Lower lobe of right lung (tissue), 2 donors: ENCODE data around the gene FBXO42. TPM values are rescaled to one million over a fixed set of nuclear protein-coding genes. Genes with fewer than 3 reads are reported as not detected.

Experiments
- ATAC-seq, 2 donors: fragments of 200-7000 bp; cut with Tn5 transposase; one replicate each; pipeline ENCODE4 v1.9.1; 2020 to 2022; ENCODE audit warnings: mild to moderate bottlenecking in 2 of 2, moderate library complexity in 2 of 2
- DNase-seq: peaks from one replicate; pipeline ENCODE4 v3.0.0-alpha.2; 2020
- H3K27ac ChIP-seq: fragments of 200-600 bp; one replicate; pipeline ENCODE4 v1.8.0; 2022
- H3K27me3 ChIP-seq: fragments of 200-600 bp; one replicate; pipeline ENCODE4 v1.8.0; 2022; ENCODE audit warnings: low read depth
- H3K36me3 ChIP-seq: fragments of 200-600 bp; one replicate; pipeline ENCODE4 v1.8.0; 2022; ENCODE audit warnings: mild to moderate bottlenecking
- H3K4me1 ChIP-seq: fragments of 200-600 bp; one replicate; pipeline ENCODE4 v1.8.0; 2022
- H3K4me3 ChIP-seq: fragments of 200-600 bp; one replicate; pipeline ENCODE4 v1.8.0; 2022; ENCODE audit warnings: mild to moderate bottlenecking
- H3K9me3 ChIP-seq: fragments of 200-600 bp; one replicate; pipeline ENCODE4 v1.8.0; 2022
- CTCF ChIP-seq: fragments of 200-600 bp; IDR thresholded peaks from one replicate; pipeline ENCODE4 v1.8.0; 2022; ENCODE audit warnings: antibody characterized with exemption, mild to moderate bottlenecking
- intact Hi-C: fragments of 100-400 bp; cut with DNase I; formaldehyde crosslinking; loops from one replicate; pipeline ENCODE4 v1.11.0; 2022
- total RNA-seq: library from RNA; stranded (reverse); fragmentation: NEBNext Ultra II Directional; extraction: Animal tissue kit (Norgen Biotek cat#: 25700); gene quantifications from one replicate; pipeline ENCODE4 v1.2.1, GENCODE V29; 2021
- donor health status: DM: no; HTN: yes; CAD: no; lungs with severe emphysema.

Gene FBXO42
- total RNA-seq, 1 donor from 2014 or later, result 21.5 TPM

GRCh38 chr1:16204634-16205333 is 147.5 kb downstream of the FBXO42 start:
- Histone ChIP-seq H3K9me3 (no peaks in the 10 kb centered on the region), H3K36me3 (peaks cover 26% of the 10 kb centered on the region), H3K27me3 (no peaks in the 10 kb centered on the region), H3K4me3 (no peak overlapping the region), H3K4me1 (peaks cover 21% of the 10 kb centered on the region), H3K27ac (no peak overlapping the region)
- peak; percentile 31 for TF ChIP-seq CTCF
- DNase-seq (no peak), ATAC-seq (no peak)
- intact Hi-C loops, result no loop called here

GRCh38 chr1:16204216-16204615 is 148.1 kb downstream of the FBXO42 start:
- ATAC-seq (no peak), DNase-seq (no peak)
- peaks cover 21% of the 10 kb centered on the region for H3K4me1 ChIP-seq
- H3K27me3 ChIP-seq, result no peaks in the 10 kb centered on the region
- intact Hi-C loops, result no loop called here
- no peak overlapping the region for H3K27ac ChIP-seq
- H3K4me3 ChIP-seq, result no peak overlapping the region
- peaks cover 26% of the 10 kb centered on the region for H3K36me3 ChIP-seq
- TF ChIP-seq CTCF, result no peak
- H3K9me3 ChIP-seq, result no peaks in the 10 kb centered on the region

- no peak overlapping the region for H3K27ac ChIP-seq
- H3K36me3 ChIP-seq, result peaks cover 27% of the 10 kb centered on the region
- H3K4me3 ChIP-seq, result no peak overlapping the region
- intact Hi-C loops, result no loop called here
- no peaks in the 10 kb centered on the region for H3K27me3 ChIP-seq
- no peak for TF ChIP-seq CTCF
- no peaks in the 10 kb centered on the region for H3K9me3 ChIP-seq
- H3K4me1 ChIP-seq, result peaks cover 21% of the 10 kb centered on the region
- DNase-seq, result no peak
- no peak for ATAC-seq
Observed at GRCh38 chr1:16203550-16203949, 148.7 kb downstream of the FBXO42 start.

GRCh38 chr1:16202281-16203210 is 149.7 kb downstream of the FBXO42 start:
- ATAC-seq, result no peak
- Histone ChIP-seq H3K4me1 (peaks cover 17% of the 10 kb centered on the region), H3K4me3 (no peak overlapping the region), H3K27ac (no peak overlapping the region), H3K36me3 (peaks cover 31% of the 10 kb centered on the region), H3K9me3 (no peaks in the 10 kb centered on the region), H3K27me3 (no peaks in the 10 kb centered on the region)
- TF ChIP-seq CTCF, result no peak
- intact Hi-C loops, result no loop called here
- no peak for DNase-seq

- TF ChIP-seq CTCF, result no peak
- H3K4me3 ChIP-seq, result no peak overlapping the region
- no peaks in the 10 kb centered on the region for H3K4me1 ChIP-seq
- no peaks in the 10 kb centered on the region for H3K27me3 ChIP-seq
- no peak for ATAC-seq
- intact Hi-C loops, result no loop called here
- H3K9me3 ChIP-seq, result no peaks in the 10 kb centered on the region
- H3K27ac ChIP-seq, result no peak overlapping the region
- DNase-seq, result no peak
- H3K36me3 ChIP-seq, result peaks cover 26% of the 10 kb centered on the region
Observed at GRCh38 chr1:16199700-16200099, 152.6 kb downstream of the FBXO42 start.
